ENCODE data around the gene CBR4. TPM values are rescaled to one million over a fixed set of nuclear protein-coding genes. Genes with fewer than 3 reads are reported as not detected.
"Not testable (repeated sequence)": the region's sequence is repeated elsewhere in the genome, so short reads cannot be mapped to it uniquely, and the experiment has no call there.

The CBR4 gene
- total RNA-seq, 1 experiment from 2014 or later: 33.6 TPM

DNA sequence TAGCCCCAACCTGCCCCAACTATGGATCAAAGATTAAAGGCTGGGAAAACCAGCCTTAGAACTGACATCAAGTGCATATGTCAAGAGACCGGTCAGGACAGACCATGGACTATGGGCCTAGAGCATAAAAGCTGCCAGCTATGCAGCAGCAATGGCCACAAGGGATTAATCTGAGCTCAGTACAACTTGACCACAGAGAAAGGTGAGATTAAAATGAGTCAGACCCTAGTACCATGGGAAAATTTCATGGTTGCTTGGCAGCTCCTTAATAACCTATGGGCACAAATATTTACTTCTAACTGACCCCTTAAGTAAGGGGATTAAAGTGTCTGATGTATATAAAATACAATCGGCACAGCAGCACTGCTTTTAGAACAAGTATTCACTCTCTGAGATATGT is 54.4 kb downstream of the CBR4 start:
- Histone ChIP-seq H3T11ph (ENCODE audit: low read length) (no peak overlapping the region), H3K27me3 (ENCODE audit: insufficient read depth, low read length) (no peaks in the 10 kb centered on the region), H3K27ac (ENCODE audit: insufficient read length, low read depth, low read length) (no peak overlapping the region), H2BK120ac (ENCODE audit: low read depth, low read length, poor library complexity, severe bottlenecking) (no peak overlapping the region), H2BK12ac (ENCODE audit: insufficient read length, low read depth, low read length) (no peak overlapping the region), H3K79me2 (ENCODE audit: insufficient read depth, low read length) (no peaks in the 10 kb centered on the region), H3K14ac (ENCODE audit: insufficient read depth, low read length) (no peak overlapping the region), H3K4me2 (ENCODE audit: insufficient read depth, insufficient read length, low read length) (no peak overlapping the region), H3K23me2 (ENCODE audit: insufficient read length, low read depth, low read length, poor library complexity, severe bottlenecking) (no peaks in the 10 kb centered on the region), H2AFZ (ENCODE audit: low read length) (no peak overlapping the region), H2BK20ac (ENCODE audit: low read depth, low read length, poor library complexity, severe bottlenecking) (no peak overlapping the region), H2BK5ac (ENCODE audit: insufficient read length, low read length) (no peak overlapping the region), H4K91ac (ENCODE audit: insufficient read length, low read depth, low read length) (no peak overlapping the region), H3K9ac (ENCODE audit: extremely low read depth, insufficient read length, low read length) (no peak overlapping the region), H3K79me1 (ENCODE audit: insufficient read depth, low read depth, low read length, poor library complexity, severe bottlenecking) (no peaks in the 10 kb centered on the region), H3K23ac (ENCODE audit: insufficient read length, low read depth, low read length) (no peak overlapping the region), H3K9me3 (ENCODE audit: control insufficient read depth, low read depth, low read length) (no peaks in the 10 kb centered on the region), H4K8ac (replicated peaks; ENCODE audit: insufficient read length, low read depth, low read length) (no peak overlapping the region), H2BK15ac (ENCODE audit: low read depth, low read length) (no peak overlapping the region), H3K56ac (ENCODE audit: insufficient read length, low read depth, low read length) (no peak overlapping the region), H4K20me1 (ENCODE audit: control insufficient read depth, insufficient read depth, insufficient read length) (no peaks in the 10 kb centered on the region), H2AK5ac (ENCODE audit: insufficient read length, low read length) (no peak overlapping the region), H3K18ac (ENCODE audit: insufficient read length, low read depth, low read length) (no peak overlapping the region), H3K4ac (ENCODE audit: low read depth, low read length) (no peak overlapping the region), H3K4me1 (ENCODE audit: insufficient read depth, low read length) (no peaks in the 10 kb centered on the region; the same call in 1 of the 2 replicates), H4K5ac (ENCODE audit: insufficient read length, low read depth, low read length) (no peak overlapping the region)
- Mint-ChIP-seq H3K9me3 (peaks cover 14 to 21% of the 10 kb centered on the region in 2 experiments; a peak in 4 of 5 replicates), H3K4me1 (peaks cover 5 to 7% of the 10 kb centered on the region in 2 experiments; a peak in 3 of 4 replicates), H3K27me3 (ENCODE audit: low read depth) (no peaks in the 10 kb centered on the region), H3K27ac (no peak overlapping the region), H3K36me3 (ENCODE audit: insufficient read depth in 1 of 3, low read depth in 3 of 3) (peaks cover 15 to 30% (median 25%) of the 10 kb centered on the region in 3 experiments), H3K4me3 (no peak overlapping the region)
- TF ChIP-seq, protein P1, sequence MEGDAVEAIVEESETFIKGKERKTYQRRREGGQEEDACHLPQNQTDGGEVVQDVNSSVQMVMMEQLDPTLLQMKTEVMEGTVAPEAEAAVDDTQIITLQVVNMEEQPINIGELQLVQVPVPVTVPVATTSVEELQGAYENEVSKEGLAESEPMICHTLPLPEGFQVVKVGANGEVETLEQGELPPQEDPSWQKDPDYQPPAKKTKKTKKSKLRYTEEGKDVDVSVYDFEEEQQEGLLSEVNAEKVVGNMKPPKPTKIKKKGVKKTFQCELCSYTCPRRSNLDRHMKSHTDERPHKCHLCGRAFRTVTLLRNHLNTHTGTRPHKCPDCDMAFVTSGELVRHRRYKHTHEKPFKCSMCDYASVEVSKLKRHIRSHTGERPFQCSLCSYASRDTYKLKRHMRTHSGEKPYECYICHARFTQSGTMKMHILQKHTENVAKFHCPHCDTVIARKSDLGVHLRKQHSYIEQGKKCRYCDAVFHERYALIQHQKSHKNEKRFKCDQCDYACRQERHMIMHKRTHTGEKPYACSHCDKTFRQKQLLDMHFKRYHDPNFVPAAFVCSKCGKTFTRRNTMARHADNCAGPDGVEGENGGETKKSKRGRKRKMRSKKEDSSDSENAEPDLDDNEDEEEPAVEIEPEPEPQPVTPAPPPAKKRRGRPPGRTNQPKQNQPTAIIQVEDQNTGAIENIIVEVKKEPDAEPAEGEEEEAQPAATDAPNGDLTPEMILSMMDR (conservative IDR thresholded peaks at IDR 0.05): no peak
- no CpG with 5 or more reads among the region's 2 CpGs for WGBS (ENCODE audit: extremely low coverage, insufficient read length, low lambda C conversion rate)
- no peak for DNase-seq

DNA sequence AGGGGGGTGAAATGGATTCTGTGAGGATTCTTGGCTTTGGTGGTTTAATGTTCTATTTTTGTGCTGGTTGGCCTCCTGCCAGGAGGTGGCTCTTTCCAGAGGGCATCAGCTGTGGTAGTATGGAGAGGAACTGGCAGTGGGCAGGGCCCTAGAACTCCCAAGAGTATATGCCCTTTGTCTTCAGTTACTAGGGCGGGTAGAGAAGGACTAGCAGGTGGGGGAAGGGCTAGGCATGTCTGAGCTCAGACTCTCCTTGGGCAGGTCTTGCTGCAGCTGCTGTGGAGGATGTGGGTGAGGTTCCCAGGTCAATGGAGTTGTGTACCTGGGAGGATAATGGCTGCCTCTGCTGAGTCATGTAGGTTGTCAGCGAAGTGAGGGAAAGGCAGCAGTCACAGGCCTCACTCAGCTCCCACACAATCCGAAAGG is 57.2 kb downstream of the CBR4 start:
- not testable (repeated sequence) for H3K79me2 ChIP-seq (ENCODE audit: insufficient read depth, low read length); H2BK15ac ChIP-seq (ENCODE audit: low read depth, low read length); H3K27me3 ChIP-seq (ENCODE audit: insufficient read depth, low read length); H4K91ac ChIP-seq (ENCODE audit: insufficient read length, low read depth, low read length); H2AK5ac ChIP-seq (ENCODE audit: insufficient read length, low read length); H3K23ac ChIP-seq (ENCODE audit: insufficient read length, low read depth, low read length); H4K5ac ChIP-seq (ENCODE audit: insufficient read length, low read depth, low read length); H3K23me2 ChIP-seq (ENCODE audit: insufficient read length, low read depth, low read length, poor library complexity, severe bottlenecking); H3K9me3 ChIP-seq (ENCODE audit: control insufficient read depth, low read depth, low read length); H2BK120ac ChIP-seq (ENCODE audit: low read depth, low read length, poor library complexity, severe bottlenecking); H3K79me1 ChIP-seq (ENCODE audit: insufficient read depth, low read depth, low read length, poor library complexity, severe bottlenecking); H3K4ac ChIP-seq (ENCODE audit: low read depth, low read length); H2AFZ ChIP-seq (ENCODE audit: low read length); H3K18ac ChIP-seq (ENCODE audit: insufficient read length, low read depth, low read length); H3K56ac ChIP-seq (ENCODE audit: insufficient read length, low read depth, low read length); H3K27ac ChIP-seq (ENCODE audit: insufficient read length, low read depth, low read length); H3K27me3 Mint-ChIP-seq (ENCODE audit: low read depth); H2BK20ac ChIP-seq (ENCODE audit: low read depth, low read length, poor library complexity, severe bottlenecking); H3T11ph ChIP-seq (ENCODE audit: low read length); H3K14ac ChIP-seq (ENCODE audit: insufficient read depth, low read length); H3K4me1 Mint-ChIP-seq; H3K4me2 ChIP-seq (ENCODE audit: insufficient read depth, insufficient read length, low read length); H2BK5ac ChIP-seq (ENCODE audit: insufficient read length, low read length); H4K20me1 ChIP-seq (ENCODE audit: control insufficient read depth, insufficient read depth, insufficient read length); H4K8ac ChIP-seq (replicated peaks; ENCODE audit: insufficient read length, low read depth, low read length); DNase-seq; H3K9ac ChIP-seq (ENCODE audit: extremely low read depth, insufficient read length, low read length); H2BK12ac ChIP-seq (ENCODE audit: insufficient read length, low read depth, low read length); H3K4me1 ChIP-seq (ENCODE audit: insufficient read depth, low read length); H3K4me3 Mint-ChIP-seq
- peaks cover 18 to 20% of the 10 kb centered on the region in 2 experiments; a peak in 4 of 5 replicates for H3K9me3 Mint-ChIP-seq
- H3K36me3 Mint-ChIP-seq (ENCODE audit: insufficient read depth in 1 of 3, low read depth in 3 of 3): peaks cover 15 to 19% (median 16%) of the 10 kb centered on the region in 3 experiments
- peak overlapping the region; percentile 41 to 94 (median 45); a peak in 4 of 7 replicates for H3K27ac Mint-ChIP-seq
- no CpG with 5 or more reads among the region's 3 CpGs for WGBS (ENCODE audit: extremely low coverage, insufficient read length, low lambda C conversion rate)
